Ishikawa (cell line): Measurements from ENCODE around the gene MAEA.

Experiments used
- EP300 ChIP-seq: IDR thresholded peaks from 2 replicates; pipeline ENCODE4 v1.6.1; 2012; ENCODE audit warnings: borderline replicate concordance
- TCF12 ChIP-seq: IDR thresholded peaks from 2 replicates; pipeline ENCODE4 v1.6.1; 2012; ENCODE audit warnings: low read depth
- YY1 ChIP-seq: IDR thresholded peaks from 2 replicates; pipeline ENCODE4 v1.6.1; 2012; ENCODE audit warnings: low read depth

DNA sequence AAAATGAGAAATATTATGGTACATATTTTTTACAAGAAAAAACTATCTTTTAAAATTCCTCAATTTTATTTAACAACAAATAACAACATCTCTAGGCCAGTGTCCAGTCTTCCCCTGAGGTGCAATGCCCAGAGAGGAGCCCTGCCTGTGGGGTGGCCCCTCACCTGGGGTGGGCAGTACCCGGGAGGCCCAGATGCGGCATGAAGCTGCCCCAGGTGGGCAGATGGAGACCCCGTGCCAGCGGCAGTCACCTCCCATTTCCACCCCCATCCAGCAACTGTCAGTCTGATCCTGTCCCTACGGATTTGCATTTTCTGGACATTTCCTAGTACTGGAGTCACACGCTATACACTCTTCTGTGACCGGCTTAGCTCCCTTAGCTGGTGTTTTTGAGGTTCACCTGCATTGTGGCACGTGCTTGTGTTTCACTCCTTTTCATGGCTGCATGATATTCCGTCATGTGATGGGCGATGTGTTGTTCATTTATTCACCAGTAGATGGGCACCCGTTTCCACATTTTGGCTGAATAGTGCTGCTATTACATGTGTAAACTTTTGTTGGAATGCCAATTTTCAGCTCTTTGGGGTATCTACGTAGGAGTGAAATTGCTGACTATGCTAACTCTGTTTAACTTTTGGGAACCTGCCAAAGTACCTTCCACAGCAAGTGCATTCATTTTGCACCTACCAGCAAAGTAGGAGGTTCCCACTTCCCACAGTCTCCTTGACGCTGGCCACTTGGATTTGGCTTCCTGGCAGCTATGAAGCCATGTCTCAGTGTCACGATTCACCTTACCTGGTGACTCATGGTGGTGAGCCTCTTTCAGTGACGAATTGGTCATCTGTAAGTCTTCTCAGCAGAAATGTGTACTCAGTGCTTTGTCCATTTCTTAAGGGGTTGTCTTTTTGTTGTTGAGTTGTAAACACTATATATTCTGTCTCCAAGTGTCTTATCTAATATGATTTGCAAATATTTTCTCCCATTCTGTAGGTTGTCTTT lies 11.7 kb upstream of the MAEA start:
- TF ChIP-seq YY1 (no peak), EP300 (no peak), TCF12 (no peak)
